Choroid plexus epithelial cell (primary cell): ENCODE data around the gene WTIP.
"Not testable (repeated sequence)": the region's sequence is repeated elsewhere in the genome, so short reads cannot be mapped to it uniquely, and the experiment has no call there.

ENCODE experiments used
- DNase-seq: peaks from one replicate; pipeline ENCODE4 v3.0.0-alpha.2; 2010; ENCODE audit warnings: low read depth
- H3K4me3 ChIP-seq: 2 replicates; pipeline ENCODE4 v1.5.1; 2011; ENCODE audit warnings: low read depth, mild to moderate bottlenecking, control low read depth, low read length, moderate library complexity
- TF ChIP-seq, protein P1 (sequence below): conservative IDR thresholded peaks from 2 replicates; pipeline ENCODE4 v1.5.1; 2011; ENCODE audit warnings: low read depth, mild to moderate bottlenecking, control low read depth, inconsistent platforms, low read length, moderate library complexity

WTIP gene

DNA sequence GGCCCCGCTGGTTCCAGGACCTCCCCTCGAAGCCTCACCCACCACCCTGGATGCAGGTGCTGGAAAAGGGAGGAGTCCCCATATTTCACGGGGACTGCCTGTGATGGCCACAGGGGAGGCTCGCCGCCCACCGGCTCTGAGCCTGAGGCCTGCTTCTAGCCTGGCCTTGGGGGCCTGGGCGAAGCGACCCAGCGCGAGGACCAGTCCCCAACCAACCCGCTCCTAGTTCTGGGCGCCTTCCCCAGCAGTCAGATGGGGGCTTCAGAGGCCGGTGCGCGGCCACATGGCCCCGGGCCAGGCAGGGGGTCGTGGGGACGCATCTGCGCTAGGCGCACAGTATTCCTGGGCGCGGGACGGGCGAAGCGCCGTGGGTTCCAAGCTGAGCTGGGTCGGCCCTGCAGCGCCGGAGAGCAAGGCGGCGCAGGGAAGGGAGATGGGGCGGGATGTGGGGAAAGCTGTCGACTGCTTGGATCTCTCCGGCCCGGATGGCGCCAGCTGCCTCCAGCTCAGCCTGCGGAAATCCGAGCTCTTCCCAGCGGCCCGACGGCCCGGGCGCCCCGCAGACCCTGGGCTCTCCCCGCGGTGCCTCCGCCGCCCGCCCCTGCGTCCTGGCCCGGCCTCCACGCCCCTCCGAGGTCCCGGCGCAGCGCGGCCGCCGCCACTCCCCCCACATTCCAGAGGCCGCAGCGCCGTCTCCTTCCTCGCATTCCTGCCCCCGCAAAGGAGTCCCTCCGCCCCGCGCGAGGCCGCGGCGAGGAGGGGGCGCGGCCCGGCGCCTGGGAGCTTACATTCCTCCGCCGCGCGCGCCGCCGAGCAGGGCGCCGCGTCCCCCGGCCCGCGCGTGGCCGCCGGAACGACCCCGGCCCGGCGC, at the start of gene WTIP:
Gene WTIP (plus strand): TSS at position 788 of the 871 bp plus-strand sequence. CDS start 217 bp downstream, outside the sequence.
- DNase-seq: peak; percentile 91
- H3K4me3 ChIP-seq: peak within 1 kb of the TSS; percentile 70
- TF ChIP-seq, protein P1, sequence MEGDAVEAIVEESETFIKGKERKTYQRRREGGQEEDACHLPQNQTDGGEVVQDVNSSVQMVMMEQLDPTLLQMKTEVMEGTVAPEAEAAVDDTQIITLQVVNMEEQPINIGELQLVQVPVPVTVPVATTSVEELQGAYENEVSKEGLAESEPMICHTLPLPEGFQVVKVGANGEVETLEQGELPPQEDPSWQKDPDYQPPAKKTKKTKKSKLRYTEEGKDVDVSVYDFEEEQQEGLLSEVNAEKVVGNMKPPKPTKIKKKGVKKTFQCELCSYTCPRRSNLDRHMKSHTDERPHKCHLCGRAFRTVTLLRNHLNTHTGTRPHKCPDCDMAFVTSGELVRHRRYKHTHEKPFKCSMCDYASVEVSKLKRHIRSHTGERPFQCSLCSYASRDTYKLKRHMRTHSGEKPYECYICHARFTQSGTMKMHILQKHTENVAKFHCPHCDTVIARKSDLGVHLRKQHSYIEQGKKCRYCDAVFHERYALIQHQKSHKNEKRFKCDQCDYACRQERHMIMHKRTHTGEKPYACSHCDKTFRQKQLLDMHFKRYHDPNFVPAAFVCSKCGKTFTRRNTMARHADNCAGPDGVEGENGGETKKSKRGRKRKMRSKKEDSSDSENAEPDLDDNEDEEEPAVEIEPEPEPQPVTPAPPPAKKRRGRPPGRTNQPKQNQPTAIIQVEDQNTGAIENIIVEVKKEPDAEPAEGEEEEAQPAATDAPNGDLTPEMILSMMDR: no peak

- H3K4me3 ChIP-seq: no peak overlapping the region
- peak; percentile 48 for DNase-seq
- TF ChIP-seq, protein P1: no peak
These were observed 48.8 kb upstream of the WTIP start for GRCh38 chr19:34432797-34433196.

GRCh38 chr19:34436716-34437115, 44.8 kb upstream of the WTIP start:
- TF ChIP-seq, protein P1: no peak
- no peak overlapping the region for H3K4me3 ChIP-seq
- DNase-seq: peak; percentile 84

- DNase-seq: no peak
- H3K4me3 ChIP-seq: no peak overlapping the region
- TF ChIP-seq, protein P1: no peak
These were observed 33.4 kb upstream of the WTIP start for GRCh38 chr19:34448191-34448590.

- TF ChIP-seq, protein P1: no peak
- peak; percentile 57 for DNase-seq
- no peak overlapping the region for H3K4me3 ChIP-seq
These were observed 28.8 kb upstream of the WTIP start for GRCh38 chr19:34452723-34453122.

GRCh38 chr19:34454091-34454490, 27.5 kb upstream of the WTIP start:
- H3K4me3 ChIP-seq: no peak overlapping the region
- DNase-seq: peak; percentile 32
- TF ChIP-seq, protein P1: no peak

DNA sequence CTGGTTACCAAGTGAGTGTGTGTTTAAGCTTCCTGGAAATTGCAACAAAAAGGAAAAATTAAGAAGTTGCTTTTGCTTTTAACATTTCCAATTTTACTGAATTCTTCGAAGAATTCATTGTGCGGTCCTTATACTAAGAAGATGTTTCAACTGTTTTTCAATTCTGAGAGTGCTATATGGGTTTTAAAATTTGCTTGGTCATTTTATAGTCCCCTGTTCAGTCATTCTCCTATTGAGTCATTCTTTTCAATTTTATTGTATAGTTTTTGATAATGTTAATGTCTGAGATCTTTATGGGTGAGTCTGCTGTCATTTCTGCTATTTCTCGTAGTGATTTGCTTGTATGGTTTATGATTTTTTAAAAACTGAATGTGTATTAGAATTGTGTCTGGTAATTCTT, 26.9 kb upstream of the WTIP start:
- H3K4me3 ChIP-seq: no peak overlapping the region
- TF ChIP-seq, protein P1: no peak
- DNase-seq: no peak

DNA sequence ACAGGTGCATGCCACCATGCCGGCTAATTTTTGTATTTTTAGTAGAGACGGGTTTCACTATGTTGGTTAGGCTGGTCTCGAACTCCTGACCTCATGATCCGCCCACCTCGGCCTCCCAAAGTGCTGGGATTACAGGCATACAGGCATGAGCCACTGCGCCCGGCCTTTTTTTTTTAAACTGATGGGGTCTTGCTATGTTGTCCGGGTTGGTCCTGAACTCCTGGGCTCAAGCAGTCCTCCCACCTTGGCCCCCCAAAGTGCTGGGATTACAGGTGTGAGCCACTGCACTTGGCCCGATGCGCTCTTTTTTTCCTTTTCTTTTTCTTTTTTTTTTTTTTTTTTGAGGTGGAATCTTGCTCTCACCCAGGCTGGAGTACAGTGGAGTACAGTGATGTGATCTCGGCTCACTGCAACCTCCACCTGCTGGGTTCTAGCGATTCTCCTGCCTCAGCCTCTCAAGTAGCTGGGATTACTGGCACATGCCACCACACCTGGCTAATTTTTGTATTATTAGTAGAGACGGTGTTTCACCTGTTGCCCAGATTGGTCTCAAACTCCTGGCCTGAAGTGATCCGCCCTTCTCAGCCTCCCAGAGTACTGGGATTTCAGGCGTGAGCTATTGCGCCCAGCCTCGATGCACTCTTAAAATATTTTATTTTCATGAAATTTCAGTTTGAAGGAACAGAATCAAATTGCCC, 25.6 kb upstream of the WTIP start:
- H3K4me3 ChIP-seq: not testable (repeated sequence)

More for the DNA sequence above, 25.6 kb upstream of the WTIP start:
- DNase-seq: not testable (repeated sequence)
